ENCODE results near the gene RERE.

DNA sequence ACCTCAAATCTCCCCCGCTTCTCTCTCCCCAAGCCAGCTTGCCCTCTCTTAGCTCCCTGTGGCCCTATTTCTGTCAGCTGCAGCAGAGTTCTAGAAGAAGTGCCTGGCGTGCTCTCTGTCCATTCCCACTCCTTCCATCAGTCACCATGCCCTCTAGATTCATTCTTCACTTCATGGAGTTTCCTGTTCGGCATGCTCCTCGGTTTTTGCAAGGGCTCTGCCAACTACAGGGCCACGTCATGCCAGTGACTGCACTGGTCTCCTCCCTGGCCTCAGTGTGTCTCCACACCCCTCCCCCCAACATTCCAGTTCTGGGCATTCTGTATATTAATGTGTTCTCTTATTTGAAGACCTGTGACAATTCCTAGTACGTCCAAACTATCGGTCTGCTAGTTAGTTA is 385.7 kb downstream of the RERE start:
- TF ChIP-seq, protein P1, sequence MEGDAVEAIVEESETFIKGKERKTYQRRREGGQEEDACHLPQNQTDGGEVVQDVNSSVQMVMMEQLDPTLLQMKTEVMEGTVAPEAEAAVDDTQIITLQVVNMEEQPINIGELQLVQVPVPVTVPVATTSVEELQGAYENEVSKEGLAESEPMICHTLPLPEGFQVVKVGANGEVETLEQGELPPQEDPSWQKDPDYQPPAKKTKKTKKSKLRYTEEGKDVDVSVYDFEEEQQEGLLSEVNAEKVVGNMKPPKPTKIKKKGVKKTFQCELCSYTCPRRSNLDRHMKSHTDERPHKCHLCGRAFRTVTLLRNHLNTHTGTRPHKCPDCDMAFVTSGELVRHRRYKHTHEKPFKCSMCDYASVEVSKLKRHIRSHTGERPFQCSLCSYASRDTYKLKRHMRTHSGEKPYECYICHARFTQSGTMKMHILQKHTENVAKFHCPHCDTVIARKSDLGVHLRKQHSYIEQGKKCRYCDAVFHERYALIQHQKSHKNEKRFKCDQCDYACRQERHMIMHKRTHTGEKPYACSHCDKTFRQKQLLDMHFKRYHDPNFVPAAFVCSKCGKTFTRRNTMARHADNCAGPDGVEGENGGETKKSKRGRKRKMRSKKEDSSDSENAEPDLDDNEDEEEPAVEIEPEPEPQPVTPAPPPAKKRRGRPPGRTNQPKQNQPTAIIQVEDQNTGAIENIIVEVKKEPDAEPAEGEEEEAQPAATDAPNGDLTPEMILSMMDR (IDR thresholded peaks at IDR 0.05): no peak
- TF ChIP-seq POLR2A (IDR thresholded peaks at IDR 0.05): no peak

Measured in thyroid gland (tissue), 4 donors.